ENCODE measurements around the gene HOXD11. TPM values are rescaled to one million over a fixed set of nuclear protein-coding genes. Genes with fewer than 3 reads are reported as not detected.

The HOXD11 gene
- total RNA-seq, 1 donor = not detected

GRCh38 chr2:176147210-176147799 lies 40.2 kb downstream of the HOXD11 start:
- Histone ChIP-seq H3K9me3 (ENCODE audit: low read depth, low read length) (no peaks in the 10 kb centered on the region), H3K79me2 (ENCODE audit: insufficient read depth, low read length) (peaks cover 7% of the 10 kb centered on the region), H3K27me3 (ENCODE audit: insufficient read depth, low read length) (no peaks in the 10 kb centered on the region), H3K4me2 (ENCODE audit: insufficient read depth, low read length) (no peak overlapping the region), H3K4me3 (ENCODE audit: insufficient read depth, low read length) (no peak overlapping the region), H3K27ac (ENCODE audit: low read depth, low read length) (no peak overlapping the region), H4K20me1 (ENCODE audit: insufficient read depth, low read length) (peaks cover 6% of the 10 kb centered on the region), H2AFZ (ENCODE audit: low read length) (no peak overlapping the region), H3K36me3 (ENCODE audit: insufficient read depth, low read length) (no peaks in the 10 kb centered on the region), H3K4me1 (ENCODE audit: insufficient read depth, low read length) (no peaks in the 10 kb centered on the region)
- peak; percentile 78 for DNase-seq (ENCODE audit: insufficient read length, low spot score, missing footprints)
- TF ChIP-seq CTCF (IDR thresholded peaks at IDR 0.05; ENCODE audit: extremely low read depth, low read depth, low read length) = no peak

GRCh38 chr2:176147800-176148496 lies 40.9 kb downstream of the HOXD11 start:
- H3K9me3 ChIP-seq (ENCODE audit: low read depth, low read length) = no peaks in the 10 kb centered on the region
- no peaks in the 10 kb centered on the region for H3K36me3 ChIP-seq (ENCODE audit: insufficient read depth, low read length)
- no peak overlapping the region for H3K4me3 ChIP-seq (ENCODE audit: insufficient read depth, low read length)
- no peak for TF ChIP-seq CTCF (IDR thresholded peaks at IDR 0.05; ENCODE audit: extremely low read depth, low read depth, low read length)
- H3K4me2 ChIP-seq (ENCODE audit: insufficient read depth, low read length) = no peak overlapping the region
- no peaks in the 10 kb centered on the region for H3K27me3 ChIP-seq (ENCODE audit: insufficient read depth, low read length)
- H3K79me2 ChIP-seq (ENCODE audit: insufficient read depth, low read length) = peaks cover 7% of the 10 kb centered on the region
- no peak overlapping the region for H2AFZ ChIP-seq (ENCODE audit: low read length)
- H4K20me1 ChIP-seq (ENCODE audit: insufficient read depth, low read length) = peaks cover 6% of the 10 kb centered on the region
- H3K27ac ChIP-seq (ENCODE audit: low read depth, low read length) = no peak overlapping the region
- H3K4me1 ChIP-seq (ENCODE audit: insufficient read depth, low read length) = no peaks in the 10 kb centered on the region
- DNase-seq (ENCODE audit: insufficient read length, low spot score, missing footprints) = no peak

GRCh38 chr2:176148751-176149421 lies 41.8 kb downstream of the HOXD11 start:
- Histone ChIP-seq H3K27ac (ENCODE audit: low read depth, low read length) (no peak overlapping the region), H3K4me3 (ENCODE audit: insufficient read depth, low read length) (no peak overlapping the region), H4K20me1 (ENCODE audit: insufficient read depth, low read length) (peaks cover 6% of the 10 kb centered on the region), H3K4me2 (ENCODE audit: insufficient read depth, low read length) (no peak overlapping the region), H3K79me2 (ENCODE audit: insufficient read depth, low read length) (peaks cover 2% of the 10 kb centered on the region), H3K9me3 (ENCODE audit: low read depth, low read length) (no peaks in the 10 kb centered on the region), H3K4me1 (ENCODE audit: insufficient read depth, low read length) (no peaks in the 10 kb centered on the region), H3K27me3 (ENCODE audit: insufficient read depth, low read length) (no peaks in the 10 kb centered on the region), H2AFZ (ENCODE audit: low read length) (no peak overlapping the region), H3K36me3 (ENCODE audit: insufficient read depth, low read length) (no peaks in the 10 kb centered on the region)
- DNase-seq (ENCODE audit: insufficient read length, low spot score, missing footprints) = peak; percentile 81
- TF ChIP-seq CTCF (IDR thresholded peaks at IDR 0.05; ENCODE audit: extremely low read depth, low read depth, low read length) = no peak

GRCh38 chr2:176149481-176149938 lies 42.4 kb downstream of the HOXD11 start:
- no peak for TF ChIP-seq CTCF (IDR thresholded peaks at IDR 0.05; ENCODE audit: extremely low read depth, low read depth, low read length)
- Histone ChIP-seq H3K27me3 (ENCODE audit: insufficient read depth, low read length) (no peaks in the 10 kb centered on the region), H3K9me3 (ENCODE audit: low read depth, low read length) (no peaks in the 10 kb centered on the region)

More at GRCh38 chr2:176149481-176149938, 42.4 kb downstream of the HOXD11 start:
- Histone ChIP-seq H3K4me1 (ENCODE audit: insufficient read depth, low read length) (no peaks in the 10 kb centered on the region), H3K27ac (ENCODE audit: low read depth, low read length) (no peak overlapping the region), H3K36me3 (ENCODE audit: insufficient read depth, low read length) (no peaks in the 10 kb centered on the region), H4K20me1 (ENCODE audit: insufficient read depth, low read length) (peaks cover 6% of the 10 kb centered on the region), H3K4me2 (ENCODE audit: insufficient read depth, low read length) (no peak overlapping the region), H2AFZ (ENCODE audit: low read length) (no peak overlapping the region), H3K4me3 (ENCODE audit: insufficient read depth, low read length) (no peak overlapping the region), H3K79me2 (ENCODE audit: insufficient read depth, low read length) (no peaks in the 10 kb centered on the region)
- no peak for DNase-seq (ENCODE audit: insufficient read length, low spot score, missing footprints)
